ENCODE measurements around the gene TMEM247. TPM values are rescaled to one million over a fixed set of nuclear protein-coding genes. Genes with fewer than 3 reads are reported as not detected.

Gene TMEM247
- total RNA-seq, 1 donor from 2014 or later, result not detected

DNA sequence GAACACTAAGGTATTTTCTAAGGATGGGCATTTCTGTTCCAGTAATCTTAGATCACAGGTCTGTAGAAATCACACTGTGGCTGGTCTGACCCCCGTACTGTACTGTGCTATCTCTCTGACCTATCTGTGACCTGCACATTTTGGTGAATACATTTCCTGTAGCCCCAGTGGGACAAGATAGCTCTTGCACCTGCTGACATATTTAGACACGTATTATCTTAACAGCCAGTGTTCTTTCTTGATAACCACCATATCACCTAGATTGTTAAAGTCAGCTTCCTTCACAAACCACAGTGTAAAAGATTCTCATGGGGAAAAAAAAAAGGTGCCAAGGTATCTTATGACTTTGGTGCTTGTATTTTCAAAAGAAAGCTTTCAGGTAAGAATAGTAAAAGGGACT, 39.8 kb upstream of the TMEM247 start:
- ChIA-PET POLR2A (no interaction called here), CTCF (no interaction called here)
- H3K9me3 Mint-ChIP-seq, result no peaks in the 10 kb centered on the region
- H3K4me3 Mint-ChIP-seq, result no peak overlapping the region
- intact Hi-C loops (cut with micrococcal nuclease), result no loop called here
- DNase-seq (no peak), ATAC-seq (ENCODE audit: low read depth) (no peak)
- no peak overlapping the region for H3K27ac Mint-ChIP-seq
- H3K27me3 Mint-ChIP-seq, result peaks cover 9% of the 10 kb centered on the region
- no peak for TF ChIP-seq CTCF (IDR thresholded peaks at IDR 0.05)
- H3K36me3 Mint-ChIP-seq (ENCODE audit: low read depth), result no peaks in the 10 kb centered on the region
- no peaks in the 10 kb centered on the region for H3K4me1 Mint-ChIP-seq

DNA sequence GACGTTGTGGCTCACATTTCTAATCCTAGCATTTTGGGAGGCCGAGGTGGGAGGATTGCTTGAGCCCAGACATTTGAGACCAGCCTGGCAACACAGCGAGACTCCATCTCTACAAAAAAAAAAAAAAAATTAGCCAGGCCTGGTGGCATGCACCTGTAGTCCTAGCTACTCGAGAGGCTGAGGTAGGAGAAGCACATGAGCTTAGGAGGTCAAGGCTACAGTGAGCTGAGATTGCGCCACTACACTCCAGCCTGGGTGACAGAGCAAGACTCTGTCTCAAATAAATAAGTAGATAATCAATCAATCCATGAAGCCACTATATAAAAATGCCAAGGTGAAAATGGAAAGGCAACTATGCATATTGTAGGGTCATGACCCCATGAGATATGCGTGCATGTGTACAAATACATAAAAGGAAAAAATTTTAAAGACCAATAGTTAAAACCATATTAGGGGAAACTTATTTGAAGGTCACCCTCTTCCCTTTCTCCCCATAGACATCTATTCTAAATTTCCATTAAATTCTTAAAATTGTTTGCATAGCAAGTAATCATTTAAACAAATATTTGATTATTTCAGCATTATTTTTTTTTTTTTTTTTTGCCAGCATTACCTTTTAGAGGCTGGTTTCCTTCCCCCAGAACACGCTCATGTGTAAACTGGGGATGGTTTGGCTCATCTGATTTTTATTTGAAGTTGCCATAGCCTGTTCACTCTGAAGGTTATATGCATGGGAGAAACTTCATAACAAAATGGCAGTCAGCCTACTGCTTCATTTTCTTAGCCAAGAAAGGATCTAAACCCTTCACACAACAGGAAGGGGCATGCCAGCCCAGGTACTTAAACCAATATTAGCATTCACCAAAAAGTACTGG, 37.3 kb upstream of the TMEM247 start:
- DNase-seq, result no peak
- no peak for TF ChIP-seq CTCF (IDR thresholded peaks at IDR 0.05)
- intact Hi-C loops (cut with micrococcal nuclease), result no loop called here
- H3K27ac Mint-ChIP-seq, result no peak overlapping the region
- CTCF ChIA-PET, result no interaction called here
- POLR2A ChIA-PET, result no interaction called here
- peaks cover 11% of the 10 kb centered on the region for H3K27me3 Mint-ChIP-seq
- no peak for ATAC-seq (ENCODE audit: low read depth)
- no peaks in the 10 kb centered on the region for H3K36me3 Mint-ChIP-seq (ENCODE audit: low read depth)
- H3K4me1 Mint-ChIP-seq, result no peaks in the 10 kb centered on the region
- H3K9me3 Mint-ChIP-seq, result peaks cover 11% of the 10 kb centered on the region
- H3K4me3 Mint-ChIP-seq, result no peak overlapping the region

GRCh38 chr2:46444732-46445131, 34.6 kb upstream of the TMEM247 start:
- Mint-ChIP-seq H3K4me1 (no peaks in the 10 kb centered on the region), H3K27me3 (peaks cover 19% of the 10 kb centered on the region), H3K4me3 (no peak overlapping the region), H3K27ac (no peak overlapping the region), H3K36me3 (ENCODE audit: low read depth) (no peaks in the 10 kb centered on the region), H3K9me3 (peaks cover 11% of the 10 kb centered on the region)
- no peak for ATAC-seq (ENCODE audit: low read depth)
- intact Hi-C loops (cut with micrococcal nuclease), result no loop called here
- ChIA-PET CTCF (no interaction called here), POLR2A (no interaction called here)
- DNase-seq, result no peak
- TF ChIP-seq CTCF (IDR thresholded peaks at IDR 0.05), result no peak

DNA sequence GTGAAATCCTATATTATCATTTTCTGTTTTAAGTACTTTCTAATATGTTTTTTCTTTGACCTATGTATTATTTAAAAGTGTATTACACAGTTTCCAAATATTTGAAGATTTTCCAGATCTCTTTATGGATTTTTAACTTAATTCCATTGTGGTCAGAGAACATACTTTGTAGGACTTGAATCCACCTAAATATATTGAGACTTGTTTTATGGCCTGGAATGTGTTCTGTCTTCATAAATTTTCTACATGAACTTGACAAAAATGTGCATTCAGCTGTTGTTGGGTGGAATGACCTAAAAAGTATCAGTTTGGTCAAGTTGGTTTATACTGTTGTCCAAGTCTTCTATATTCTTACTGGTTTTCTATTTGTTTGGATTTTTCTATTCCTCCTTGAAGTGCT, 33.8 kb upstream of the TMEM247 start:
- POLR2A ChIA-PET, result no interaction called here
- no peak for DNase-seq
- ATAC-seq (ENCODE audit: low read depth), result no peak
- CTCF ChIA-PET, result no interaction called here
- Mint-ChIP-seq H3K9me3 (peaks cover 11% of the 10 kb centered on the region), H3K36me3 (ENCODE audit: low read depth) (no peaks in the 10 kb centered on the region), H3K4me3 (no peak overlapping the region), H3K27ac (no peak overlapping the region), H3K27me3 (peaks cover 19% of the 10 kb centered on the region), H3K4me1 (no peaks in the 10 kb centered on the region)
- TF ChIP-seq CTCF (IDR thresholded peaks at IDR 0.05), result no peak
- intact Hi-C loops (cut with micrococcal nuclease), result no loop called here

GRCh38 chr2:46446871-46447568, 32.3 kb upstream of the TMEM247 start:
- ATAC-seq (ENCODE audit: low read depth), result no peak
- Mint-ChIP-seq H3K4me3 (no peak overlapping the region), H3K4me1 (no peaks in the 10 kb centered on the region), H3K27ac (no peak overlapping the region), H3K27me3 (peaks cover 19% of the 10 kb centered on the region), H3K36me3 (ENCODE audit: low read depth) (no peaks in the 10 kb centered on the region), H3K9me3 (peaks cover 11% of the 10 kb centered on the region)
- intact Hi-C loops (cut with micrococcal nuclease), result no loop called here
- POLR2A ChIA-PET, result no interaction called here
- DNase-seq, result no peak
- no peak for TF ChIP-seq CTCF (IDR thresholded peaks at IDR 0.05)
- CTCF ChIA-PET, result no interaction called here

Data from activated B cell treated with CpG ODN at 0.5 μM for 24 hours (primary cell).